NK-92 (cell line): Measurements from ENCODE around the gene FBL.

Source experiments
- DNase-seq: peaks from one replicate; lab custom pipeline; 2025; ENCODE audit not compliant: unreplicated experiment; lab: John Stamatoyannopoulos, UW

FBL gene

DNA sequence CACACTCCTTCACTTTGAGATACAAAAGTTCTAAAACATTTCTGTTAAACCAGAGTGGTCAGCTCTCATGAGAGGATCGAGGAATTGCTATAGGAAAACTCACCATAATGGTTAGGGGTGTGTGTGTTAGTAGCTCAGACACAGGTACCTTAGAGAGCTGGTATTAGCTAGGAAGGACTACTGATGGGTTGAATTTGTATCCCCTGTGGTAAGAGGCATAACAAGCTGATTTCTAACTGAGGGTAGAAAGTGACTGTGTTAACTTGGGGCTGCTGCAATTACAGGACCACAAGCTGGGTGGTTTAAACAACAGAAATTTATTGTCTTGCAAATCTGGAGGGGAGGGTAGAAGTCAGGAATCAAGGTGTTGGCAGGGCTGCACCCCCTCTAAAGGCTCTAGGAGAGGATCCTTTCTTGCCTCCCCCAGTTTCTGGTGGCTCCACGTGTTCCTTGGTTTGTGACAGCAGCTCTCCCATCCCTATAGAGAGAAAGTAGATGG lies 50.1 kb downstream of the FBL start:
- DNase-seq = no peak

DNA sequence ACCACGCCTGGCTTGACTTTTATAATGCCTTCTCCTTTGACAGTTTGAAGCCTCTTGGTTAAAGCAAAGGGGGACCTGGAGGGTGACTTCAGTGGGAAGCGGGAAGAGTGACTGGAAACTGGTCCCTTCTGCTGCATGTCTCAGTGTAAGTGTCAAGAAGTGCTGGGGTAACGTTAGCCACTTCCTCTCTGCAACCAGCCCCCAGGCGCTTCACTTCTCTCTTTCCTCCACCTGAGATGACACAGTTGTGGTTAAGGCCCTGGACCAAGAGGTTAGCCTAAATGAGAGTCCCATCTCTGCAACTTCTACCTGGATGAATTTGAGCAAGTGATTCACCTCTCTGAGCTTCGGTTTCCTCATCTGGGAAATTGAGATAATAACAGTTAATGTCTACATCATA lies 51.2 kb downstream of the FBL start:
- DNase-seq = no peak

DNA sequence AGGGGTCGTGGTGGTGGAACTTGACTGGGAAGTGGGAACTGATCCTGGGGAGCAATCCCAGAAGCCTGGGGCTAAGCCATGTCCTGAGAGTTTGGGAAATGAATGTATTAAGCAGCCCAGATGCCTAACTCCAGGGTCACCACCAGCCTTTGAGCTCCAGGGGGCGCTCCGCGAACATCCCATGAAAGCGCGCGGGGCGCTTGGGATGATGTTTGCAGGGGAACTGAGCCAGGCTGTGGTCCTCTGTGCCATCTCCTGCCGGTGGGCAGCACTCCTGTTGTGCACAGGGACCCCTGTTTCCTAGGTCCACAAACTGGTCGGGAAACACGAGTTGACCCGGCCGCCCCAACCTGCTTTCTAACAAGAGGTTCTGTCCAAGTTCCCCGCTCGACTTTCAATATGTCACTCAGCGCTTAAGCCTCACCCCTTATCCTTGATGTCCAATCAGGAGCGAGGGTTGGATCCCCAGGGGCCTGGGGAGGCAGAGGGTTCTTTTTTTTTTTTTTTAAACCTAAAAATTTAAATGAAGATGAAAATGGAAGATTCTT lies 53.1 kb downstream of the FBL start:
- DNase-seq = no peak

DNA sequence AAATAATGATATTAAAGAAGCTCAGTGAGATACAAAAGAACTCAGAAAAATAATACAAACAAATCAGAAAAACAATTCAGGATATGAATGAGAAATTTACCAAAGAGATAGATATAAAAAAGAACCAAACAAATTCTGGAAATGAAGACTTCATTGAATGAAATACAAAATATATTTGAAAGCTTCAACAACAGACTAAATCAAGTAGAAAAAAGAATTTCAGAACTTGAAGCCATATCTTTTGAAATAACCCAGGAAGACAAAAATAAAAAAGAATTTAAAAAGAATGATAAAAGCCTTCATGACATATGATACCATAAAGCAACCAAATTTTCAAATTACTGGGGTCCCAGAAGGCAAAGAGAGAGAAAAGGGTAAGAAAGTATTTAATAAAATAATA lies 57.9 kb downstream of the FBL start:
- no peak for DNase-seq
